Activated CD8-positive, alpha-beta memory T cell treated with anti-CD3 and anti-CD28 coated beads, Interleukin-2, amount 50 U/mL, for 4 hours (primary cell): ENCODE results near the gene TMEM163.

Source experiments
- DNase-seq: peaks from one replicate; pipeline ENCODE4 v3.0.0-alpha.2; 2020

TMEM163 gene

GRCh38 chr2:134690629-134691215 is 28.1 kb downstream of the TMEM163 start:
- no peak for DNase-seq

- DNase-seq: no peak
These were observed 29.5 kb downstream of the TMEM163 start for GRCh38 chr2:134689315-134689714.

- DNase-seq: no peak
These were observed 32.8 kb downstream of the TMEM163 start for GRCh38 chr2:134685967-134686366.

DNA sequence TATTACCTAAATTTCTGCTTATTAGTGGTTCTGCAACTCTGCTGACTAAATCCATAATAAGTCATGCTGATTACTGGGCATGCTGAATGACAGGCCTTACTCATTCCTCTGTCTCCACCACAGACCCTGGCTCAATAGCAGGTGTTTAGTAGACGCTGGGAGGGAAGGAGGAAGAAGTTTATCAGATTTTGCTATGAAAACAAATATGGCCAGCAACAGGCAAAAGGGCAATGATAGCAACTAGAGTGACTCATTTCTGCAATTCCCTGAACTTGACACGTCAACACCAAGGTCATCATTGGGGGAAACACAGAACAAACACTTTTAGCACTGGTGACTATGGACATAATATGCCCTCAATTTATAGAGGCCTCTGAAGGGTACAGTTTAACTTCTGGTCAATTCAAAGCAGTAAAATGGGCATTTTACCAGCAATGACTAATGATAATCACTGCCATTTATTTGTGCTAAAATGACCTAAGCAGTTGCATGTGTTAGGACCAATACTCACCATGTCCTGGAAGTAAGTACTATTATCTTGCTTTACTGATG is 35.2 kb downstream of the TMEM163 start:
- no peak for DNase-seq

DNA sequence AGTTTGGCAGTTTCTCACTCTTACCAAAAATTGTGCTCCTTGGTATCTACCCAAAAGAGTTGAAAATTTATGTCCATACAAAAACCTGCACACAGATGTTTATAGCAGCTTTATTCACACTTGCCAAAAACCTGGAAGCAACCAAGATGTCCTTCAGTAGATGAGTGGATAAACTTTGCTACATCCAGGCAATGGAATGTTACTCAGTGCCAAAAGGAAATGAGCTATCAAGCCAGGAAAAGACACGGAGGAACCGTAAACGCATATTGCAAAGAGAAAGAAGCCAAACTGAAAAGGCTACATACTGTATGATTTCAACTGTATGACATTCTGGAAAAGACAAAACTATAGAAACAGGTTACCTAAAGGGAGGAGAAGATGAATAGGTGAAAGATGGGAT is 36.1 kb downstream of the TMEM163 start:
- DNase-seq: no peak

DNA sequence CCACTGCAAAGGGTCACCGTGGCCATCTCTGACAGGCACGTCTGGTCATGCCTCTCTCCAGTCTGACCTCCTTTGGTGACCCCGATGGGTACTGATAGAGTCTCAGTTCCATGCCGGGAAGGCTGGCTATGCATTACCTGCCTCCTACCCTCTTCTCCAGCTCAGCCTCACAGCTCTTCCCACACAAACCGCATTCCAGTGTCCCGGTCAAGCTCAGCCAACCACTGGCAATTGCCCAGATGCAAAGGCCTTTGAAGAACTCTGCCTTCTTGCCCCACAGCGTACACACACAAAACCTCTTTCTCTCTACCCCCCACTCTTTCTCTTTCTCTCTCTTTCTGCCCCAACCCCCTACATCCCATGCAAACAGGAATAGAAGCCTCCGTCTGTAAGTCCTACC is 37.6 kb downstream of the TMEM163 start:
- DNase-seq: no peak

DNA sequence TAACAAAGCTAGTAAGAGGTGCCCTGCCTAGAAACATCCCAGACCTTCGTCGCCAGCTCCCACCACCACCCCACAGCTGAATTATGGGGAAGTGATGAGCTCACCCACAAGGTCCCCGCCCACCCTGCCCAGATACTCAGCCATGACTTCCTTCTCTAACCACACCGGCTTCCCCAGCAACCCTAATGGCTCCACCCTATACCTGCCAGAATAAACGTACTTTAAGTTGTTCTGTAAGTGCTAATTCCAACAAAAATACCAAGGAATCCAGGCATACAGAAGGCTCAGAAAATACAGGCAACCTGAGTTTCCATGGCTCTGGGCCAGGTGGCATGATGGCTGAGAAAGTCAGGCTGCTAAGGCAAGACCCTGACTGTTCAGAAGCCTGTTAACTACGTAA is 39.1 kb downstream of the TMEM163 start:
- DNase-seq: peak; percentile 42

DNA sequence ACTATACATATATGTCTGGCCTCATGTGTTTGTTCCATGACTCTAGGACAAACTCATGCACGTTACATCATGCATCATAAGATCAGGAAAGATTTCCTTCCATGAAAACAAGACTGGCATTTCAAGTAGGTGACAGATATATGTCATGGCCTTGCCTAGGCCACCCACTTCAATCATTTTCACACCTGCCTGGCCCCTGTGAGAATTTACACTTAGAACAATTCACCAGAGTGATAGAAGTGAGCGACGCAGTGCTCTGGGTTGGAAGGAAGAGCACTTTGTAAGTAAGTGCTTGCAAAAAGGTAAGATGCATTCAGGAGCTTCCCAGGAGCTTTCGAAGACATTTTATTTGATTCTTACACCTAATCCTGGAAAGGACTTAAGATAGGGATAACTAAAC is 39.5 kb downstream of the TMEM163 start:
- DNase-seq: no peak

DNA sequence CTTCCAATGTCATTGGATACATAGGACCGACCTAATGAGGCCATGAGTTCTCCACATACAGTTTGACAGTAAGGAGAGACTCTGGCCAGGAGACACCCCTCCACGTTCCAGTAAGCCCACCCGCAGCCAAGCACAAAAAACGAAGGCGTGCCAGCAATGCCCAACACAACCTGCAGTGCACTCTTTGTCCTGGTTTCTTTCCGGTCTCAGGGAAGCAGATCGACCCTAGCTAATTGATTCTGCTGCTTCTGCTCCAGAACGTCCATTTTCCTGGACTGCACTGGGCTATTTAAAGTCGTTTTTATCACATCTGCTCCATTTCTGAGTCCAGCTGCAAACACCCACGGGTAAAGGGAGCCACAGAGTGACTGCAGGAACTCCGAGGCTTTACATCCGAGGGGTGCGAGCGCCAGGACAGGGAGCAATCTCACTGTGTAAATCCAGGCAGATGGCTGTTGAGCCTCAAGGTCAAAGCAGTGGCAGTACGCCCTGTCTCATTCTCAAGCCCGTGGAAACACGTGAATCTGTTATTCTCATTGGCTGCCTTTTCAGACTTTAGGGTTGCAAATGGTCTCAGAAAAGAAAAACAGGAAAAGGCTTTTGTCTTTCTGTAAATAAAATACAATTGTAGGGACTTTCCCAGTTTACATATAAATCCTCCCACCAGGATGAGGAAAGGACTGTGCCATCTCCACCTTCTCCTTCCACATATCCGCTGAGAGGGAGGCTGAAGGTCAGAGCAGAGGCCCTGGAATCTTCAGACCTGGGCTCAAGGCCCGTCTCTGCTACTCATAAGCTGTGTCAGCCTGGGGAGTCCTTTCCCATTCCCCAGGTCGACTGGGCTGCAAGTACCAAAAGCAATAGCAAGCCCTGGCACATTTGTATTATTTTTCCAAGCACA is 40.7 kb downstream of the TMEM163 start:
- no peak for DNase-seq

- DNase-seq: no peak
These were observed 41.8 kb downstream of the TMEM163 start for GRCh38 chr2:134676960-134677359.

DNA sequence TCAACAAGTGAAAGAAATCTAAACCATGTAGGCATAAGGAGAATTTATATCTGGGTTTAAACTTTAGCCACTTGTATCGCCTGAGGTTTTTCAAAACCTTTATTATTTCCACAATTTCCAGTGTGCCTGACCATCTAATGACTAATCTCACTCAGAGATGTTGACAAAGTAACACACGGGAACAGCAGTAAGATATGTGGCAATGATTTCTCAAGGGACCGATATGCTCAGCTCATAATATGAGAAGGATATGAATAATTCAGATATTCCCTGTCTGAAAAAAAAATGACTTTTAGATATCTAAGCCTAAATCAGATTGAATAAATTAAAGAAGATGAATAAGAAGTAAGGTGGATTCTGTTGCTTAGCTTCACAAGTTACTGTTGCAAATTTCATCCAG is 43.5 kb downstream of the TMEM163 start:
- DNase-seq: no peak

GRCh38 chr2:134674687-134675086 is 44.1 kb downstream of the TMEM163 start:
- DNase-seq: no peak

DNA sequence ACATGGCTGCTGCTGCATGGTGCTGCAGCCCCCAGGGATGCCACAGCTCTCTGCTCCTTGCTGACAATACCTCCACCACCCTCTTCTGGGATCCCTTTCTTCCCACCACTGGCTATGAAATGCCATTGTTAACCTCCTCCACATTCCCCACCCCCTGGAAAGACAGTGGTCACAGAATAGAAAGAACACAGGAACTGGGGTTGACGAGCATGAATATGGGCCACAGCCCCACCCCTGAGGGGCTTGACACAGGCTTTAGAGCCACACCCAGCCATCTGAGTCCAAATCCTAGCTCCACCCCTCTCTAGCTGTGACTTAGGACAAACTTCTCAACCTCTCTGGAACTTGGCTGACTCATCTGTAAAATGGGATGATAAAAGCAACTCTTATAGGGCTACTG is 47.3 kb downstream of the TMEM163 start:
- no peak for DNase-seq

DNA sequence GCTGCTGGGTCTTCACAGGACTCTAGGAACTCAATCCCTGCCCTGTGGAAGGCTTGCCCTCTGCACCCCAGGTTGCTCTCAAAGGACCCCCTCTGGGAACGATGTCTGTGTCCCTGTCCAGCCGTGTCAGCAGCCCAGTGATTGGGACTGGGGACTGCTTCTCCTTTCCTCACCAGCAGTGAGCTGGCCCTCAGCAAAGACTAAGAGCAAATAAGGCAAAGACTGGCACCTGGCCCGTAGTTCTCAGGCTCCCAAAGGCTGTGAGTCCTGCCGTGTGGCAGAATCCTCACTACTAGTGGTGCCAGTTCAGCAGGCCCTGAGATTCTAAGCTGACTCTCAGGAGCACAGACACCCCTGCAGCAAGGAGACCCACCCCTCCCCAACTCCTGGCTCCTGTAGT is 47.8 kb downstream of the TMEM163 start:
- DNase-seq: no peak

GRCh38 chr2:134669731-134670669 is 48.8 kb downstream of the TMEM163 start:
- peak; percentile 59 for DNase-seq

DNA sequence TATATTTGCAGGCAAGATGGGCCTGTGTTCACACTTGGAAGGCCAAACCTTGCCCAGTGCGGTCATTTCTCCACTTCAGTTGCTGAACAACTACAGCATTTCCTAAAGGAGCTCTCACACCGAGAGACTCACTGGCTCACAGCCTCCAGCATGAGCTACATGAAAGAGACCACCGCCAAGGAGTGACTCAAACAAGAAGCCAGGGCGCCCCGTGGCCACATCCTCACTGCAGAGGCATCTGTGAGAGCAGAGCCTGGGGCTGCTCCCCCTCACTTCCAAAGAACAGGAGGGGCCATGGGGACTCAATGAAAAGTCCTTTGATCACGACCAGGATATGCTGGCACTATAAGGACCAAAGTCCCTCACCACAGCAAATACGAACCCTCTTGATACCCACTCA is 50.0 kb downstream of the TMEM163 start:
- peak; percentile 85 for DNase-seq

- DNase-seq: no peak
These were observed 51.3 kb downstream of the TMEM163 start for GRCh38 chr2:134667541-134667940.

DNA sequence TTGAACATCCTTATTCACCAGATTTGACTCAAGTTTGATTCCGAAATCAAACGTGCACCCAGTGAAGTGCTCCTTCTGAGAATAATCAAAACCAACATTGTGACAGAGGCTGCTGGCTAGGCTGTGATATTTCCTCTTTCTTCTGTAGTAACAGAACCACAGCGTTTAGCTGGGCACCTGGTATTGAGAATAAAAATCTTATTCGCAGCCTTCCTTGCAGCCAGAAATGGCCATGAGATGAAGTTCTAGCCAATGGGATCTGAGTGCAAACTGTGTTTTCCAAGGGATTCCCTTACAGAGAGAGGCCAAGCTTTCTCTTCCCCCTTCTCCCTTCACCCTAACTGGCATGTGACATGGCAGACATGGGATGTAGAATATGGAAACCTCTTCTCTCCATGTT is 51.7 kb downstream of the TMEM163 start:
- no peak for DNase-seq

DNA sequence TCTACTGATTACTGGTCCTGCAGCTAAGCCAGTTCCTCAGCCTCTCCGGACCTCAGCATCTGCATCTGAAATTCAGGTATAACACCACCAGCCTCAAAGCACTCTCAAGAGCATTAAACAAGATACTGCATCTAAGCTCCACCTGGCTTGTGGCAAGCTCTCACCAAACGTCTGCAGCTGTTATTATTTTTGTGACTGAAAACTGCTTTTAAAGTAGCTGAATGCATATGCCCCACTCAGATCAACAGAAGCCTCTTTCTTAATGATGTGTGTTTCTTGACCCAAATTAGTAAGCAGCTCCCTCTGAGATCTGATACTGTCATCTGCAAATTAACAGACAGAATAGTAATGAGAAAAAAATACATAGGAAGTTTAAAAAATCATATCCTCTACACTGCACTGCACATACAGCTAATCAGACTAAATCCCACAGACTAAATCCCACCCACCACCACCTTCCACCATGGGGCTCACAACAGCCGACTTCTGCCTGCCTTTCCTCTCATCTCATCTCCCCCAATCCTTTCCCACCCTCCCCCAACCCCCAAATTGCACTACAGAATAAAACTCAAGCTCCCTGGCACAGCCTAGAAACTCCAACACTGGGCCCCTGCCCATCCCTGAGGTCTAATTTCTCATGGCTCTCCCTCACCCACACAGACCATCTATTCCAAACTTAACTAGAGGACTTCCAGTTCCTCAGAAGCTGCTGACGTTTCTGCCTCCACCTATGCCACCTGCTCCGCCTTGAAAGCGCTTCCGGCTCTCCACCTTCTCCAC is 52.9 kb downstream of the TMEM163 start:
- DNase-seq: no peak

DNA sequence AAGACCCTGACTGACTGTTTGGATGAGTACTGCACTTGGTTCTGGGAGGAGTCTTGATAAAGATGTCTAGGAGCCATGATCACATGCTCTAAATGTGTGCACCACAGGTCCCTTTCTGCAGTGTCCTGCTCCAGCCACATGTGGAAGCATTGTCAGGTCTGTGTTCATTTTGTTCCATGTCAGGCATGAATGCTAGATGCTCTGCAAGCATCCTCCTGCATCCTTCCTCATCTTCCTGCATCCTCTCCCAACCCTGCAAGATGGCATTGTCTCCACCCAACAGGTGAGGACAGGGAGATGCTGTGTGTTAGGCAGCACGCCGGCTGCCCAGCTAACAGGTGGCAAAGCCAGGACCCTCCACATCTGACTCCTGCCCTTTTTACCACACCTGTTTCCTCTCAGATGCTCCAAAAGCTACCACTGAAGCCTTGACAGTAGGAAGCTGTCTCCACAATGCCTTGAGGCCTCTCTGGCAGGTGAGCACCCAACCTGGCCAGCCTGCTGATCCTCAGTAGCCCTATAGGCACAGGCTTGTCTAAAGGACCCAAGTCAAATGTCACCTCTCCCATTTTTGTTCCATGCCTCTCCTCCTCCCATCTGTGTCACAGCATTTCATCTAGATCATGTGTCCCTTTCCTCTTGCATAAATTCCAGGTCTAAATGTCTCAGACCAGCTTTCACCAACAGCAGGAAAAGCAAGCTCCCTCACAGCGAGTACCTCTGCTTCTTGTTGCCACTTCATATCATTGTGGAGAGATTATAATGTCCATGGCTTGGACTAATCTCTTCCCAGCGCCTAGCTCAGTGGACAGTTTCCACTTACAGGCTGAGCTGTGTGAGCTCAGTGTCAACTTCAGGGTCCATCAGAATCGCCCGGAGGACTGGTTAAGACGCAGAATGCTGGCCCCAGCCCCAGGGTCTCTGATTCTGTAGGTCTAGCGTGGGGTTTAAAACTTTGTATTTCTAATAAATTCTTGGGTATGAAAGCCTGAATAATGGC is 55.0 kb downstream of the TMEM163 start:
- DNase-seq: no peak

- no peak for DNase-seq
These were observed 56.0 kb downstream of the TMEM163 start for GRCh38 chr2:134662751-134663150.
